Liver (tissue), 9 donors: ENCODE measurements around the gene RP9. TPM values are rescaled to one million over a fixed set of nuclear protein-coding genes. Genes with fewer than 3 reads are reported as not detected.

Experiments used
- DNase-seq: peaks from one replicate; pipeline ENCODE4 v3.0.0-alpha.2; 2017; ENCODE audit warnings: low spot score
- H3K27ac ChIP-seq, 2 donors: one replicate each; pipeline ENCODE4 v1.7.0; 2013; ENCODE audit warnings: inconsistent platforms in 2 of 2, low read length in 2 of 2, control low read depth in 1 of 2, low read depth in 1 of 2, mild to moderate bottlenecking in 1 of 2
- H3K27me3 ChIP-seq, 4 donors: one replicate each; pipeline versions ENCODE4 v1.6.1 to v1.7.0; 2013; ENCODE audit warnings: low read length in 3 of 4, inconsistent platforms in 1 of 4, mild to moderate bottlenecking in 1 of 4, moderate library complexity in 1 of 4; ENCODE audit not compliant: control insufficient read depth in 4 of 4, insufficient read depth in 4 of 4
- H3K36me3 ChIP-seq, 4 donors: one replicate each; pipeline versions ENCODE4 v1.6.1 to v1.7.0; 2013; ENCODE audit warnings: low read length in 3 of 4, mild to moderate bottlenecking in 3 of 4, low read depth in 1 of 4, moderate library complexity in 1 of 4; ENCODE audit not compliant: control insufficient read depth in 4 of 4, insufficient read depth in 3 of 4
- H3K4me1 ChIP-seq, 4 donors: one replicate each; pipeline versions ENCODE4 v1.6.1 to v1.7.0; 2013; ENCODE audit warnings: low read length in 3 of 4, mild to moderate bottlenecking in 3 of 4, moderate library complexity in 1 of 4; ENCODE audit not compliant: control insufficient read depth in 4 of 4, insufficient read depth in 4 of 4
- H3K4me3 ChIP-seq, 3 donors: one replicate each; pipeline versions ENCODE4 v1.6.1 to v1.7.0; 2013; ENCODE audit warnings: low read length in 3 of 3, control low read depth in 1 of 3, low read depth in 1 of 3, mild to moderate bottlenecking in 1 of 3
- H3K9ac ChIP-seq, 2 donors: one replicate each; pipeline ENCODE4 v1.7.0; 2013; ENCODE audit warnings: low read length in 2 of 2, mild to moderate bottlenecking in 2 of 2, moderate library complexity in 2 of 2, control low read depth in 1 of 2, low read depth in 1 of 2
- H3K9me3 ChIP-seq, 4 donors: one replicate each; pipeline versions ENCODE4 v1.6.1 to v1.7.0; 2013; ENCODE audit warnings: low read length in 3 of 4; ENCODE audit not compliant: control insufficient read depth in 4 of 4
- EGR1 ChIP-seq, 2 donors: IDR thresholded peaks; 2 replicates each; pipeline ENCODE4 v1.6.1; 2016 to 2018; ENCODE audit warnings: antibody characterized with exemption in 2 of 2, low read depth in 2 of 2
- FOXA1 ChIP-seq: IDR thresholded peaks from 2 replicates; pipeline ENCODE4 v1.6.1; 2016; ENCODE audit warnings: antibody characterized with exemption
- FOXA2 ChIP-seq: IDR thresholded peaks from 2 replicates; pipeline ENCODE4 v1.6.1; 2016; ENCODE audit warnings: antibody characterized with exemption
- GABPA ChIP-seq, 2 donors: IDR thresholded peaks in 1 of 2; conservative IDR thresholded peaks in 1 of 2; 2 replicates each; pipeline ENCODE4 v1.6.1; 2016; ENCODE audit warnings: antibody characterized with exemption in 2 of 2, mild to moderate bottlenecking in 1 of 2, moderate library complexity in 1 of 2
- HNF4A ChIP-seq, 2 donors: conservative IDR thresholded peaks; 2 replicates each; pipeline ENCODE4 v1.6.1; 2016; ENCODE audit warnings: antibody characterized with exemption in 2 of 2, mild to moderate bottlenecking in 2 of 2
- RAD21 ChIP-seq, 2 donors: IDR thresholded peaks; 2 replicates each; pipeline ENCODE4 v1.6.1; 2016; ENCODE audit warnings: antibody characterized with exemption in 2 of 2, mild to moderate bottlenecking in 2 of 2
- SP1 ChIP-seq: IDR thresholded peaks from 2 replicates; pipeline ENCODE4 v1.6.1; 2018; ENCODE audit warnings: antibody characterized with exemption, mild to moderate bottlenecking
- TAF1 ChIP-seq: conservative IDR thresholded peaks from 2 replicates; pipeline ENCODE4 v1.6.1; 2016; ENCODE audit warnings: antibody characterized with exemption, mild to moderate bottlenecking
- YY1 ChIP-seq: IDR thresholded peaks from 2 replicates; pipeline ENCODE4 v1.6.1; 2016; ENCODE audit warnings: antibody characterized with exemption, mild to moderate bottlenecking
- WGBS: extraction: QIAGEN DNeasy Blood & Tissue Kit; methylation state at CpG from one replicate; pipeline ENCODE4 v1.1.7; 2013; 5-methylcytosine and 5-hydroxymethylcytosine counted together
- polyA plus RNA-seq, 2 donors: library from polyadenylated mRNA; stranded (reverse) in 1 of 2; unstranded in 1 of 2; fragments of 200-250 nt in 1 of 2; fragments of >200 nt in 1 of 2; fragmentation: Nextera tagmentation in 1 of 2; extraction: Ambion mirVana in 1 of 2; gene quantifications; one replicate each; pipeline versions ENCODE4 v1.2.1 to v1.2.3, GENCODE V29; 2013 to 2015
- total RNA-seq, 2 donors: library from RNA; depleted of rRNA; stranded (reverse); fragments of >200 nt; gene quantifications; one replicate each; pipeline ENCODE4 v1.2.3, GENCODE V29; 2014
- TF ChIP-seq, protein P1 (sequence below): IDR thresholded peaks from 2 replicates; pipeline ENCODE4 v1.6.1; 2016; ENCODE audit warnings: antibody characterized with exemption
- TF ChIP-seq, protein P2 (sequence below): IDR thresholded peaks from 2 replicates; pipeline ENCODE4 v1.6.1; 2016; ENCODE audit warnings: antibody characterized with exemption, mild to moderate bottlenecking
- TF ChIP-seq, protein P3 (sequence below): fragments of 150-350 bp; IDR thresholded peaks from 2 replicates; pipeline ENCODE4 v1.5.1; 2017; ENCODE audit warnings: improper control_type of control experiment, low read depth, low read length; ENCODE audit not compliant: missing input control
- donor health status: healthy.
- donor health status: healthy.
- donor health status: healthy.
- donor health status: healthy.
- donor health status: healthy.

The RP9 gene, protein sequence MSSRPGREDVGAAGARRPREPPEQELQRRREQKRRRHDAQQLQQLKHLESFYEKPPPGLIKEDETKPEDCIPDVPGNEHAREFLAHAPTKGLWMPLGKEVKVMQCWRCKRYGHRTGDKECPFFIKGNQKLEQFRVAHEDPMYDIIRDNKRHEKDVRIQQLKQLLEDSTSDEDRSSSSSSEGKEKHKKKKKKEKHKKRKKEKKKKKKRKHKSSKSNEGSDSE
- total RNA-seq: 1 to 10 TPM; 3.6 to 5.1 TPM
- 1 to 10 TPM; 3.3 to 7.7 TPM for polyA plus RNA-seq

DNA sequence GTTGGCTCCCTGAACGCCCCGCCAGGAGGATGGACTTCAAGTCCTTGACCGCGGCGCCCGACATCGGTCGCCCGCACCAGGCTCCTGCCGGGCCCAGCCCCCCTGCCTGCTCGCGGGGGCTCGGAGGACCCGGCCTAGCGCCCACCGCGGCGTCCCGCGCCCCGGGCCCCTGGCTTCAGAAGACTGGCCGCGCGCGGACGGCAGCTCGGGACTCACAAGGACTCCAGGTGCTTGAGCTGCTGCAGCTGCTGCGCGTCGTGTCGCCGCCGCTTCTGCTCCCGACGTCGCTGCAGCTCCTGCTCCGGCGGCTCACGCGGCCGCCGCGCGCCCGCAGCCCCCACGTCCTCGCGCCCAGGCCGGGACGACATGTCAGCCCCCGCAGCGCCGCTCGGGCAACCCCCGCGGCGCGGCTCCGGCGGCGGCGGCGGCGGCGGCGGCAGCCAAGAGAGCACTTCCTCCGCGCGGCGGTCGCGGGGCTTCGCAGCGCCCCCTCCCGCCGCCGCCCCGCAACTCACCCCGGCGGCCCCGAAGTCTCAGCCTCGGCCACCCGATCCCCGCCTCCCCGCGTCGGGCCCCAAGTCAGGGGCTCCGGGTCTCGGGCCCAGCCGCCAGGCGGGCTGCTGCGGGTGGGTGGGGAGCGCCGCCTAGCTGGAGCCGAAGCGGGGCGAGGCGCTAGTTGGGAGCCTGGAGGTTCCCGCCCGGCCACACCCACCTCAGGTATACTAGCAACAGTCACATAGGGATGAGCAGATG lies at the start of gene RP9:
Gene RP9, minus strand, starts transcription at position 400 of the 753 bp plus-strand sequence. Its CDS starts 32 bp downstream, at position 368.
- DNase-seq: peak; percentile 77

DNA sequence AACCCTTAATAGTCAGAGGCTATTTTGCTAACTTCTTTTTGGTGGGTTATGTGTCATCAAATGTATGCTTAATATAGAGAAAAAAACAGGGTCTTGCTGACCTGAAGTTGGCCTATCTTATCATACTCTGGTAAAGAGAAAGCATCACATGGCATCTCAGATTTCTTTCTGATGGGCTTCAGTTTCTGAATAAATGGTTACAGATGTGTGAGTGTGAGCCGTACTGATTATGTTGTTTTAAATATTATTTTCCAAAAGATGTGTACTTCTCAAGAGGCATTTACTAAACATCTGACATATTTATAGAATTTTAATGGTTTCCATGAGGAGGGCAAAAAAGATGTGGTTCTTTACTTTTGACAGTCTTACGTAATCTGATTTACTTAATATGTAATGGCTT lies 48.6 kb upstream of the RP9 start:
- no peak overlapping the region for H3K27ac ChIP-seq
- H3K36me3 ChIP-seq: peaks cover 0 to 3% (median 0%) of the 10 kb centered on the region in 4 donors
- no peaks in the 10 kb centered on the region for H3K4me1 ChIP-seq
- H3K4me3 ChIP-seq: no peak overlapping the region
- WGBS: 51% methylated on average over 2 of the region's 2 CpGs
- H3K9me3 ChIP-seq: no peaks in the 10 kb centered on the region
- no peaks in the 10 kb centered on the region for H3K27me3 ChIP-seq
- no peak for DNase-seq
- H3K9ac ChIP-seq: no peak overlapping the region
- TF ChIP-seq YY1: no peak
- TF ChIP-seq RAD21 (IDR thresholded peaks at IDR 0.05): no peak
- no peak for TF ChIP-seq HNF4A (conservative IDR thresholded peaks at IDR 0.05)
- TF ChIP-seq, protein P1, sequence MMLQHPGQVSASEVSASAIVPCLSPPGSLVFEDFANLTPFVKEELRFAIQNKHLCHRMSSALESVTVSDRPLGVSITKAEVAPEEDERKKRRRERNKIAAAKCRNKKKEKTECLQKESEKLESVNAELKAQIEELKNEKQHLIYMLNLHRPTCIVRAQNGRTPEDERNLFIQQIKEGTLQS: no peak
- TF ChIP-seq, protein P2, sequence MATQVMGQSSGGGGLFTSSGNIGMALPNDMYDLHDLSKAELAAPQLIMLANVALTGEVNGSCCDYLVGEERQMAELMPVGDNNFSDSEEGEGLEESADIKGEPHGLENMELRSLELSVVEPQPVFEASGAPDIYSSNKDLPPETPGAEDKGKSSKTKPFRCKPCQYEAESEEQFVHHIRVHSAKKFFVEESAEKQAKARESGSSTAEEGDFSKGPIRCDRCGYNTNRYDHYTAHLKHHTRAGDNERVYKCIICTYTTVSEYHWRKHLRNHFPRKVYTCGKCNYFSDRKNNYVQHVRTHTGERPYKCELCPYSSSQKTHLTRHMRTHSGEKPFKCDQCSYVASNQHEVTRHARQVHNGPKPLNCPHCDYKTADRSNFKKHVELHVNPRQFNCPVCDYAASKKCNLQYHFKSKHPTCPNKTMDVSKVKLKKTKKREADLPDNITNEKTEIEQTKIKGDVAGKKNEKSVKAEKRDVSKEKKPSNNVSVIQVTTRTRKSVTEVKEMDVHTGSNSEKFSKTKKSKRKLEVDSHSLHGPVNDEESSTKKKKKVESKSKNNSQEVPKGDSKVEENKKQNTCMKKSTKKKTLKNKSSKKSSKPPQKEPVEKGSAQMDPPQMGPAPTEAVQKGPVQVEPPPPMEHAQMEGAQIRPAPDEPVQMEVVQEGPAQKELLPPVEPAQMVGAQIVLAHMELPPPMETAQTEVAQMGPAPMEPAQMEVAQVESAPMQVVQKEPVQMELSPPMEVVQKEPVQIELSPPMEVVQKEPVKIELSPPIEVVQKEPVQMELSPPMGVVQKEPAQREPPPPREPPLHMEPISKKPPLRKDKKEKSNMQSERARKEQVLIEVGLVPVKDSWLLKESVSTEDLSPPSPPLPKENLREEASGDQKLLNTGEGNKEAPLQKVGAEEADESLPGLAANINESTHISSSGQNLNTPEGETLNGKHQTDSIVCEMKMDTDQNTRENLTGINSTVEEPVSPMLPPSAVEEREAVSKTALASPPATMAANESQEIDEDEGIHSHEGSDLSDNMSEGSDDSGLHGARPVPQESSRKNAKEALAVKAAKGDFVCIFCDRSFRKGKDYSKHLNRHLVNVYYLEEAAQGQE: no peak
- TF ChIP-seq FOXA1: no peak
- TF ChIP-seq FOXA2: no peak
- TF ChIP-seq EGR1 (IDR thresholded peaks at IDR 0.05; ENCODE audit: low read depth in 2 of 2): no peak
- TF ChIP-seq GABPA (IDR thresholded peaks at IDR 0.05 in 1 of 2, conservative IDR thresholded peaks at IDR 0.05 in 1 of 2): no peak
- TF ChIP-seq TAF1: no peak
- TF ChIP-seq SP1: no peak

More for the DNA sequence above, at the start of gene RP9:
- H3K9ac ChIP-seq: peak within 1 kb of the TSS; percentile 77 to 92
- H3K4me1 ChIP-seq: peaks cover 6 to 24% (median 18%) of the 10 kb centered on the region in 4 donors
- TF ChIP-seq, protein P3, sequence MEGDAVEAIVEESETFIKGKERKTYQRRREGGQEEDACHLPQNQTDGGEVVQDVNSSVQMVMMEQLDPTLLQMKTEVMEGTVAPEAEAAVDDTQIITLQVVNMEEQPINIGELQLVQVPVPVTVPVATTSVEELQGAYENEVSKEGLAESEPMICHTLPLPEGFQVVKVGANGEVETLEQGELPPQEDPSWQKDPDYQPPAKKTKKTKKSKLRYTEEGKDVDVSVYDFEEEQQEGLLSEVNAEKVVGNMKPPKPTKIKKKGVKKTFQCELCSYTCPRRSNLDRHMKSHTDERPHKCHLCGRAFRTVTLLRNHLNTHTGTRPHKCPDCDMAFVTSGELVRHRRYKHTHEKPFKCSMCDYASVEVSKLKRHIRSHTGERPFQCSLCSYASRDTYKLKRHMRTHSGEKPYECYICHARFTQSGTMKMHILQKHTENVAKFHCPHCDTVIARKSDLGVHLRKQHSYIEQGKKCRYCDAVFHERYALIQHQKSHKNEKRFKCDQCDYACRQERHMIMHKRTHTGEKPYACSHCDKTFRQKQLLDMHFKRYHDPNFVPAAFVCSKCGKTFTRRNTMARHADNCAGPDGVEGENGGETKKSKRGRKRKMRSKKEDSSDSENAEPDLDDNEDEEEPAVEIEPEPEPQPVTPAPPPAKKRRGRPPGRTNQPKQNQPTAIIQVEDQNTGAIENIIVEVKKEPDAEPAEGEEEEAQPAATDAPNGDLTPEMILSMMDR: peak; percentile 56
- TF ChIP-seq, protein P1: no peak
- peak in 1 of 2 donors; percentile 41 for TF ChIP-seq RAD21 (IDR thresholded peaks at IDR 0.05)
- H3K9me3 ChIP-seq: no peaks in the 10 kb centered on the region
- H3K27me3 ChIP-seq: no peaks in the 10 kb centered on the region
- H3K36me3 ChIP-seq: no peaks in the 10 kb centered on the region
- H3K27ac ChIP-seq: peak within 1 kb of the TSS; percentile 73 to 79
- peak within 1 kb of the TSS; percentile 74 to 99 (median 93) for H3K4me3 ChIP-seq
- 1% methylated on average over 100 of the region's 100 CpGs for WGBS
